ENCODE measurements around the gene HABP2. TPM values are rescaled to one million over a fixed set of nuclear protein-coding genes. Genes with fewer than 3 reads are reported as not detected.

The HABP2 gene
- total and polyA plus RNA-seq, 2 experiments from 2014 or later: not detected

- H3K4me3 Mint-ChIP-seq: no peak overlapping the region
- H3K27me3 Mint-ChIP-seq (ENCODE audit: insufficient read depth, low read depth, poor library complexity): peaks cover 19% of the 10 kb centered on the region
- ATAC-seq: no peak
These were observed 18.4 kb upstream of the HABP2 start for GRCh38 chr10:113534423-113534822.

More at GRCh38 chr10:113534423-113534822, 18.4 kb upstream of the HABP2 start:
- Mint-ChIP-seq H3K27ac (no peak overlapping the region), H3K4me1 (no peaks in the 10 kb centered on the region), H3K36me3 (ENCODE audit: low read depth) (no peaks in the 10 kb centered on the region), H3K9me3 (no peaks in the 10 kb centered on the region)
- Histone ChIP-seq H3K79me2 (replicated peaks; ENCODE audit: insufficient read depth) (no peaks in the 10 kb centered on the region), H3K4me3 (no peak overlapping the region), H2AFZ (no peak overlapping the region), H3K27ac (ENCODE audit: low read depth) (no peak overlapping the region), H3K4me1 (ENCODE audit: insufficient read depth) (no peaks in the 10 kb centered on the region), H4K20me1 (replicated peaks; ENCODE audit: insufficient read depth) (no peaks in the 10 kb centered on the region), H3F3A (replicated peaks; ENCODE audit: low read depth) (no peaks in the 10 kb centered on the region), H3K27me3 (ENCODE audit: insufficient read depth) (no peaks in the 10 kb centered on the region), H3K4me2 (no peak overlapping the region), H3K9me2 (ENCODE audit: insufficient read depth) (no peaks in the 10 kb centered on the region), H3K36me3 (ENCODE audit: insufficient read depth) (no peaks in the 10 kb centered on the region)
- DNase-seq (ENCODE audit: low spot score): no peak
- TF ChIP-seq STAT1 (IDR thresholded peaks at IDR 0.05; ENCODE audit: unreplicated experiment) (no peak), JUNB (IDR thresholded peaks at IDR 0.05; ENCODE audit: unreplicated experiment) (no peak), POLR2AphosphoS5 (IDR thresholded peaks at IDR 0.05; ENCODE audit: low read depth) (no peak), REST (IDR thresholded peaks at IDR 0.05; ENCODE audit: unreplicated experiment) (no peak), NANOG (IDR thresholded peaks at IDR 0.05; ENCODE audit: borderline replicate concordance) (no peak), ZNF462 (CRISPR knock-in tag; IDR thresholded peaks at IDR 0.05) (no peak), ETS1 (IDR thresholded peaks at IDR 0.05) (no peak), ZNF331 (CRISPR knock-in tag; IDR thresholded peaks at IDR 0.05; ENCODE audit: low read depth) (no peak), EZH2 (IDR thresholded peaks at IDR 0.05; ENCODE audit: low read depth, unreplicated experiment) (no peak), CREB1 (CRISPR knock-in tag; IDR thresholded peaks at IDR 0.05; ENCODE audit: low read depth) (no peak)

Measured in GM23338 (cell line).